ENCODE data around the gene FBF1.
"Not testable (repeated sequence)": the region's sequence is repeated elsewhere in the genome, so short reads cannot be mapped to it uniquely, and the experiment has no call there.

FBF1 gene, protein sequence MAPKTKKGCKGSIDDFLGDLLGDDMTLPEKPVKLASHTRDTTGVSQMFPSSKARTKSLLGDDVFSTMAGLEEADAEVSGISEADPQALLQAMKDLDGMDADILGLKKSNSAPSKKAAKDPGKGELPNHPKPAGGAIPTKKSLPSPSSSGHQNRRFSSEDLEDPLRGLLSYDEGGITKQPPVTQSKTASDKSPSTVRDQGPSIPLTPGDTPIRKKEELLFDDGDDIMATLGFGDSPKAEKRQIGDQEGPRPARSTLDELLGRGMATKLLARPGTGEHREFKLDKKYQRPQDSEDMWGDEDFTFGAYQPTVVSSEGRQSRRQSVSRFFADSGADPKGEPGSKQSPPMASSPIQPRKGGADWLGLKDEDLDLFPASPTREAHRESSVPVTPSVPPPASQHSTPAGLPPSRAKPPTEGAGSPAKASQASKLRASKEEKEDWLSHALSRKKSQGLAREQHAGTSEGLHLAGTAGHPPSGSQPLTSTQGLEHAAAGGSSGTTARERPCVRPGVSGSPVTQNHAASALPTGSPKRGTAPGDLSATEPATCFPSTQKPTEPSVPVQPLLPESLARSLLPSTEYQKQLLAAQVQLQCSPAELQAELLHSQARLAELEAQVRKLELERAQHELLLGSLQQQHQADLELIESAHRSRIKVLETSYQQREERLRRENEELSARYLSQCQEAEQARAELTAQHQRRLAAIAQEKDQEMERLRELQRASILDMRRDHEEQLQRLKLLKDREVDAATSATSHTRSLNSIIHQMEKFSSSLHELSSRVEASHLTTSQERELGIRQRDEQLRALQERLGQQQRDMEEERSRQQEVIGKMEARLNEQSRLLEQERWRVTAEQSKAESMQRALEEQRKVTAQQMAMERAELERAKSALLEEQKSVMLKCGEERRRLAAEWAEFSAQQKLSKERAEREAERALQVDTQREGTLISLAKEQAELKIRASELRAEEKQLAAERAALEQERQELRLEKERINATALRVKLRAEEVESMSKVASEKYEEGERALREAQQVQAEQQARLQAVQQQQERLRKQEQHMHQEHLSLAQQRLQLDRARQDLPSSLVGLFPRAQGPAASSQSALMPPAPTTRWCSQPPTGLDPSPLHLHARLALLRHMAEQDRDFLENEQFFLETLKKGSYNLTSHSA

DNA sequence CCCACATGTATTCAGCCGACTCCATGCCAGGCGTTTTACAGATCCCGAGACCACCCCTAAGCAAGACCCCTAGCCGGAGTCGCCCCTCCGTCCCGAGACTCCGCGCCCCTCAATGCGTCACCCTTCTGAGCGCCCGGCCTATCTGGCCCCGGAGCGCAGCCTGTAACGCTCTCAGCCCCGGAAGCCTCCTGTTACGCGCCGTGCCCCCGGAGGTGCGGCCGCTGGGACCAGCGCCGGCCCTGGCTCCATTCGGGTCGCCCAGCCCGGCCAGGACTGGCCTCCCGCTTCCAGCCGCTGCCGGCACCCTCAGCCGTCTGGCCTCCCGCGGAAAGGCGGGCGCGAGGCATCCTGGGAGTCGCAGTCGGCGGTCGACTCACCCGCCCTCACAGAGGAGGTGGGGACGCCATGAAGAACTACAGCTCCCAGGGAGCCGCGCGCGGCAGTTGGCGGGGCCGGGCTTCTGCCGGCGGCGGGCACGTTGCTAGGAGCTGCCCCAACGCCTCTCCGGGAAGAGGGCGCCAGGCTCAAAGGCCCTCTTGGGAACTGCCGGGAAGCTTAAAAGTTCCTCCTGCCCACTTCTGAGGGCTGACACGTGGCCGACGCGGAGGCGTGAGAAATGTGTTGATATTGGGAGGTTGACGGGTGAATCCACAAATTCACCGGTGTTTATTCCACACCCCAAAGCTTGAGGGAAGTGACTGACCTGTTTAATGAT lies at the start of gene FBF1:
Gene FBF1 (minus strand): TSS at position 316 of the 715 bp plus-strand sequence. CDS start 2,893 bp downstream, outside the sequence.
- peak; percentile 75 to 83 for DNase-seq (ENCODE audit: low read depth in 1 of 2, low spot score in 1 of 2)

DNA sequence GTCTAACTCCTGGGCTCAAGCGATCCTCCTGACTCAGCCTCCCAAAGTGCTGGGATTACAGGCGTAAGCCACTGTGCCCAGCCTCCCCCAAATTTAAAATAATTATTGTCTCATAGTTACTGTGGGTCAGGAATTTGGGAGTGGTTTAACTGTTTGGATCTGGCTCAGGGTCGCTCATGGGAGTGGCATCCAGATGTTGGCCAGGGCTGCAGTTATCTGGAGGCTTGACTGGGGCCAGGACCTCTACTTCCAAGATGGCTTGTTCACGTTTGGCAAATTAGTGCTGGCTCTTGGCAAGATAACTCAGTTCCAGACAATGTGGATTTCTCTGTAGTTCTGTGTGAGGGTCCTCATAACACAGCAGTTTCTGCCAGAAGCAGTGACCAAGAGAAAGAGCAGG lies 46.2 kb upstream of the FBF1 start:
- DNase-seq (ENCODE audit: low read depth in 1 of 2, low spot score in 1 of 2): no peak

DNA sequence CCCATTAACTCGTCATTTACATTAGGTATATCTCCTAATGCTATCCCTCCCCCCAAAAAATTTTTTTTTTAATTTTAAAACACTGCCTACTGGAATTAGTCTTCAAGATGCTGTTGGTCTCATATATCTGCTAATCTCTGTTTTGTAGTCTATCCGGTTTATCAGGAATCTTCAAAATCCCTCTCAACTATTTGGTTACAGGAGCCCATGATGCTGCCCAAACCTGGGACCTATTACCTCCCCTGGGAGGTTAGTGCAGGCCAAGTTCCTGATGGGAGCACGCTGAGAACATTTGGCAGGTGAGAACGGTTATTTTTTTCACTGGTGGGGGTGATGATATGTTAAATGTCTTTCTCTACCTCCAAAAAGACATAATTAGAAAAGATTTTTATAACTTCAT lies 45.1 kb upstream of the FBF1 start:
- no peak for DNase-seq (ENCODE audit: low read depth in 1 of 2, low spot score in 1 of 2)

DNA sequence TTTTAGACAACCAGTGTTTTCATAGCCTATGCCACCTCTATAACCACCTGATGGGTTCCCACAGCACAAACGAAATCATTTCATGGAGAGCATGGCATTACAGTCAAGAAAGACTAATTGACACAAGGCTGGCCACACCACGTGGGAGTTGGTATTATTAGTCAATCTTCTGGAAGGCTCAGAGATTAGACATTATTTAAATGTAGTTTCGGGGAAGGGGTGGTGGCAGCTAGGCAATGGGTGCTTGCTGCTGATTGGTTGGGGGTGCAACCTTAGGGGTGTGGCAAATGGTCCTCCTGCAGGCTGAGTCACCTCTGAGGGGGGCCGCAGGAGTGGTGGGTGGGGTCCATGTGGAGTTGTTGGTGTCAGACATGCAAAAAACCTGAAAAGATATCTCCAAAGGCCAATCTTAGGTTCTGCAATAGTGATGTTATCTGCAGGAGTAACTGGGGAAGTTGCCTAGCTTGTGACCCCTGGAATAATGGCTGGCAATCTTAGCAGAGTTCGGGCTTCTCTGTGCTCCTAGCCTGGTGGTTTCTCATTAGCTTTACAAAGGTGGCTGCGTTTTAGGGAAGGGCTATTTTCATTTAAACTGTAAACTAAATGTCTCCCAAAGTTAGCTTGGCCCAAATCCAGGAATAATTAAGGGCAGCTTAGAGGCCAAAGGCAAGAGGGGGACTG lies 42.8 kb upstream of the FBF1 start:
- DNase-seq (ENCODE audit: low read depth in 1 of 2, low spot score in 1 of 2): no peak

DNA sequence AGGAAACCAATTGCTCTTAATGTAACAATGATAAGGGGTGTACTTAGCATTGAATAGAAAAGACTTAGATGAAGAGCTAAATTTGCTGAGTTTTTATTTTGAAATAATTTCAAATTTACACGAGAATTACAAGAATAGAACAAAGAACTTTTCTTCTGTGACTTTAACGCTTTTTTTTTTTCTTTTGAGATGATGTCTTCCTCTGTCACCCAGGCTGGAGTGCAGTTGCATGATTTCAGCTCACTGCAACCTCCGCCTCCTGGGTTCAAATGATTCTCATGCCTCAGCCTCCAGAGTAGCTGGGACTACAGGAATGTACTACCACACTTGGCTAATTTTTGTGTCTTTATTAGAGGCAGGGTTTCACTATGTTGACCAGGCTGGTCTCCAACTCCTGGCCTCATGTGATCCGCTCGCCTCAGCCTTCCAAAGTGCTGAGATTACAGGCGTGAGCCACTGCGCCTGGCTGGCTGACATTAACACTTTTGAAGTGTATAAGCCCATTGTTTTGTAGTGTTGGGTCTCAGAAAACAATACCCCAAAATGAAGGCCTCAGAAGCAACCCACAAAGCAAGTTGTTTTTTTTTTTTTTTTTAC lies 40.3 kb upstream of the FBF1 start:
- no peak for DNase-seq (ENCODE audit: low read depth in 1 of 2, low spot score in 1 of 2)

DNA sequence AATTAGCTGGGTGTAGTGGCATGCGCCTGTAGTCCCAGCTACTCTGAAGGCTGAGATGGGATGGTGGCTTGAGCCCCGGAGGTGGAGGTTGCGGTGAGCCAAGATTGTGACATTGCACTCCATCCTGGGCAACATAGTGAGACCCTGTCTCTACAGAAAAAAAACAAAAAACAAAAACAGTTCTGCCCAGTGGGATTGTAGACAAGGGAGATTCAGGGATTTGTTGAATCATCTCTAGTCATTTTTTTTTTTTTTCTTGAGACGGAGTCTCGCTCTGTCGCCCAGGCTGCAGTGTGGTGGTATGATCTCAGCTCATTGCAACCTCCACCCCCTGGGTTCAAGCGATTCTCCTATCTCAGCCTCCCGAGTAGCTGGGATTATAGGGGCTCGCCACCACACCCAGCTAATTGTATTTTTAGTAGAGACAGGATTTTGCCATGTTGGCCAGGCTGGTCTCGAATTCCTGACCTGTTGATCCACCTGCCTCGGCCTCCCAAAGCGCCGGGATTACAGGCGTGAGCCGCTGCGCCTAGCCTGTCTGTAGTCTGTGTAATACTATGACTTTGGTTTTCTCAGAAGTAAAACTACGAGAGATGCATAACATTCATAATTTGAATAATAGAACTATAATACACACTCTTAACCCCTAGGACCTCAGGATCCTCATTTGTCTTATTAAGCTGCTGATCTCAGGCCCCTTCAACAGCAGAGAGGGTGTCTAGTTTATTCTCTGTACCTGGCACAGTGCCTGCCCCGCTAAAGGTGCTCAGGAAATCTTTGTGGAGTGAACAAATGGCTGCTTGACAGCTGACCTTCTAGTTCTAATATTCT lies 39.6 kb upstream of the FBF1 start:
- no peak for DNase-seq (ENCODE audit: low read depth in 1 of 2, low spot score in 1 of 2)

DNA sequence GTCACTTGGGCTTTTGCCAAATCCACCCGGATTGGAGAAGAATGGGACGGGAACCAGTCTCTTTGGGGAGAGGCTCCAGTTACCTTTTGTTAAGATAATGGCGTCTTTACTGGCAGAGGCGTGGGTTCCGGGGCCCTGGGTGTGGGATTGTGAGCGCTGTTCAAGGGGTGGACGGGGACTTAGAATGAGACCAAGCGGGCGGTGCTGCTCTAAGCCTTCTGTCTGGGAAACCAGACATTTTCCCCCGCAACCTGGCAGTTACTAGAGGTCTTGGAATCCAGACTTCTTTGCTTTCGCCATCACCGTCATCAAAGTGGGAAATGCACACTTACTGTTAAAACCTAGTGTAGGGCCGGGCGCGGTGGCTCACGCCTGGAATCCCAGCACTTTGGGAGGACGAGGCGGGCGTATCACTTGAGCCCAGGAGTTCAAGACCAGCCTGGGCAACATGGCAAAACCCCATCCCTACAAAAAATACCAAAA lies 38.9 kb upstream of the FBF1 start:
- no peak for DNase-seq (ENCODE audit: low read depth in 1 of 2, low spot score in 1 of 2)

DNA sequence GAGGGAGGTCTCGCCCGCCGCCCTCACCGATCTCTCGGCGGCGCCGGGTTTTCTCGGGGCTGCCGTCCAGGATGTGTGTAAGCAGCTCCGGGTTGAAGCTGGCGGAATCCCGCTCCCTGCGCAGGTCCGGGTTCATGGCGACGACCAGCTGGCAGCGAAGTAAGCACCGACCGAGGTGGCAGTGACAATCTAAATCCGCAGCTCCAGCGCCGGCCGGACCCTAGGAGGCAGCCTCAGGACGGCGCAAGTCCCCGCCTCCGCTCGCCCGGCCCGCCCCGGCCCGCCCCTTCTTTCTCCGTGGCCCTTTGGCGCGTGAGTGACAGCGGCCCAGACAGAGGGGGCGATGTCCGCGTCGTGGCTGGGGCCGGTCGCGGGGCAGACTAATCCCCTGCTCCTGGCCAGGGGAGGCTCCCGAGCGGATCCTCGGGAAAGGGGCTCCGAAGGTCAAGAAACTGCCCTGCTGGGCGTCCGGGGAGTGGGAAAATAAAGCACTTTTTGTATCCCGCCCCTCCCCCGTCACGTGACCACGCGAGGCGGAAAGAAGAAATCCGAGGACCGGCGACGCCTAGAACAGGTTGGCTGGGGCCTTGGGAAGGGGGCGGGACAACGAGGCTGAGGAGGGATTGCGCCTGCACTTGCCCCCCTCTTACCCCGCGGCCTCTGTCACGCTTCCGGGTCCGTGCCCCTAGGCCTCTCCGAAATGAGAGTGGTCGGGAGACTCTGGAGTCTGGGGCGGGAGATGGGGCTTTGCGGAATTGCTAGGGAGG lies 38.3 kb upstream of the FBF1 start, which contains the start of the genes ACOX1 and TEN1:
Gene ACOX1 (minus strand): TSS at position 229 of the 767 bp plus-strand sequence. CDS start 93 bp downstream, at position 136.
Gene TEN1 (plus strand): TSS at position 303 of the 767 bp plus-strand sequence. CDS start 6,953 bp downstream, outside the sequence.
- DNase-seq (ENCODE audit: low read depth in 1 of 2, low spot score in 1 of 2): peak; percentile 89 to 91

DNA sequence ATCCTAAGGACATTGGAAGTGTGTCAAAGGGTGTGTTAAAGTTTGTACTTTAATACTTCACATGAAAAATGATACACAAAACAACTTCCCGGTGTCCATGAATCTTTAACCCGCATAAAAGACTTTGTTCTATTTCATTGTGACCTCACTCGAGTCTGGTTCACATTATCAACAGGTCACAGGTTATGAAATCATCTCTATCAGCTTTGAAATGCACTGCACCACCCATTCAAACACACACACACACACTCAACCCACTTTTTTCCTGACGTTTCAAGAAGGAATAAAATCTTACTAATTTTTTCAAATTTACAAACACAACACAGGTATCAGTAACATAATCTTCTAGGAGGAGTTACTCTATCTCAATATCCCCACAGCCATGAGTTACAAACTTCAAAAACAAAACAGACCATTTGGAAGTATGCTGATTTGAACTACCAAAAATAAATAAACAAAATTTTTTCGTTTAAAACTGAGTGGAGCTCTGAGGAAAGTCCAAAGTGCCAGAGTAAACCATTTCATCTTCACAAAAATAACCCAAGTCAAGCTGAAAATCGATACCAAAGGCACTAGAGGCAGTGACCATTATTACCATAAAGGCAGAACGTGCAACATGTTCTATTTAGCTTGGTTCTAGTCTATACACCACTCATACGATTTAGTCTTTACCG lies 35.5 kb upstream of the FBF1 start:
- no peak for DNase-seq (ENCODE audit: low read depth in 1 of 2, low spot score in 1 of 2)

DNA sequence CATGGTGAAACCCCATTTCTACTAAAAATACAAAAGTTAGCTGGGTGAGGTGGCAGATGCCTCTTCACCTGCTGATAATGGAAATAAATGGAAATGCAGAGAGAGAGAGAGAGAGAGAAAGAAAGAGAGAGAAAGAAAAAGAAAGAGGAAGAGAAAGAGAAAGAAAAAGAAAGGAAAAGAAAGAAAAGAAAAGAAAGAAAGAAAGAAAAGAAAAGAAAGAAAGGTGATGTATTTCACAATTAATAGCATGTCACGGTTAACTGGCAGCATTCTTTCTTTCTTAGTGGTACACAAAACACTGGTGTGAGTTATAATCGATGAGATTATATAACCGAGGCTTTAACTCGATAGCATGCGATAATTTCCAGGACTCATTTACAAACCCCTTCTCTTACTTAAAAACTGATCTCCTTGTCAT lies 34.9 kb upstream of the FBF1 start:
- DNase-seq (ENCODE audit: low read depth in 1 of 2, low spot score in 1 of 2): no peak

DNA sequence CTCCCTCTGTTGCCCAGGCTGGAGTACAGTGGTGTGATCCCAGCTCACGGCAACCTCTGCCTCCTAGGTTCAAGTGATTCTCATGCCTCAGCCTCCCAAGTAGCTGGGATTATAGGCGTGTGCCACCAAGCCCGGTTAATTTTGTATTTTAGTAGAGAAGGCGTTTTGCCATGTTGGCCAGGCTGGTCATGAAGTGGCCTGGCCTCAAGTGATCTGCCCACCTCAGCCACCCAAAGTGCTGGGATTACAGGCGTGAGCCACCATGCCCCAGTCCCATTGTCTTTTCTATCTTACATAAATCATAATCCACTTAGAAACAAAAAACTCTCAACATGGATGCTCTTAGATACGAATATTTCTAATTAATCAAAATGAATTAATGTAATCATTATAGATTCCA lies 34.3 kb upstream of the FBF1 start:
- DNase-seq (ENCODE audit: low read depth in 1 of 2, low spot score in 1 of 2): not testable (repeated sequence)

DNA sequence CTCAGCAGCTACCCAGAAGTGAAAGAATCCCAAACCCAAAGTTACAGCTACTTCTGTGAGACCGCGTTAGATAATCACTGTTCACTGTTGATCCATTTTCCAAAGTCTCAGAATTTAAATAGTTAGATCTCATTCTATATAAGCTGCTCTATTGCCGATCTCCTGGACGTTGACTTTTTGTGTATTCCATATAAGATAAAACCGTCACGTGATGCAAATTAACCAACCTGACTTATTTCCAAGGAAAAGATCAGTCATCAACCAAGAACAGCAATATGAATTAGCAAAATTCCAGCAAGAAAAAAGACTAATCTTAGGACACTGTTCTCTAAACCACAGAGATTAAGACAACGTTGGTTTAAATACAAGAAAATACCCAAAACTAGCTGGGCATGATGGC lies 29.8 kb upstream of the FBF1 start:
- no peak for DNase-seq (ENCODE audit: low read depth in 1 of 2, low spot score in 1 of 2)

DNA sequence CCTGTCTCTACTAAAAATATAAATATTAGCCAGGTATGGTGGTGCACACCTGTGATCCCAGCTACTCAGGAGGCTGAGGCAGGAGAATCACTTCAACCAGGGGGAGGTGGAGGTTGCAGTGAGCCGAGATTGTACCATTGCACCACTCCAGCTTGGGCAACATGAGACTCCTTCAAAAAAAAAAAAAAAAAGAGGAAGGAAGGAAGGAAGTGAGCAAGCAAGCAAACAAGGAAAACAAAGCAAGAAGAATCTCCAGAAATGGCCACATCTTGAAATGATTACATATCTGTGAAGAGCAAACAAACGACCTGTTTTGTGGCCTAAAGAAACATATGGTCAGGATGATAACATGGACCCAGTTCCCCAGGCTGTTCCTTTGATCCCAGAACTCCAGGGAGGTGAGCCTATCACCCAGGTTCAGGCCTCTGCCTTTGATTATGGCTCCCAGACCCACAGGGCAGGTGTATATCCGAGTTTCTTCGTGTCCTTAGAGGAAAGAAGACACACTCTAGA lies 29.2 kb upstream of the FBF1 start:
- no peak for DNase-seq (ENCODE audit: low read depth in 1 of 2, low spot score in 1 of 2)

DNA sequence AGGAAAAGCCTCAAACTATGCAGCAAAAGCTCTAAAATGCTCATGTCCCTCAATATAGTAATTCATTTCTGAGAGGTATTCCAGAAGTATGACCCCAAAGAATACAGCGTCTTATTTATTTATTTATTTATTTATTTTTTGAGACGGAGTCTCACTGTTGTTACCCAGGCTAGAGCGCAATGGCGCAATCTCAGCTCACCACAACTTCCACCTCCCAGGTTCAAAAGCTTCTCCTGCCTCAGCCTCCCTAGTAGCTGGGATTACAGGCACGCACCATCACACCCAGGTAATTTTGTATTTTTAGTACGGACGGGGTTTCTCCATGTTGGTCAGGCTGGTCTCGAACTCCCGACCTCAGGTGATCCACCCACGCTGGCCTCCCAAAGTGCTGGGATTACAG lies 28.2 kb upstream of the FBF1 start:
- not testable (repeated sequence) for DNase-seq (ENCODE audit: low read depth in 1 of 2, low spot score in 1 of 2)

DNA sequence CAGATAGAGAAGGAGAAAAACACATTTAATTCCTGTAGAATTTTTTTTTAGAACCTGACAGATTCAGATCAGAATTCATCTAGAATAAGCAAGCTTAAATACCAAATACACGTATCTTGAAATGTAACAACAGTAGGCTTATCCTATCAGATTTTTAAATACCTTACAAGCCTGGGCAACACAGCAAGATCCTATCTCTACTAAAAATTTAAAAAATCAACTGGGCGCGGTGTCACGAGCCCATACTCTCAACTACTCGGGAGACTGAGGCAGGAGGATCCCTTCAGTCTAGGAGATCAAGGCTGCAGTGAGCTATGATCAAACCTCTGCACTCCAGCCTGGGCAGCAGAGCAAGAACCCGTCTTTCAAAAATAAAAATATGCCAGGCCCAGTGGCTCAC lies 24.6 kb upstream of the FBF1 start:
- DNase-seq (ENCODE audit: low read depth in 1 of 2, low spot score in 1 of 2): no peak

DNA sequence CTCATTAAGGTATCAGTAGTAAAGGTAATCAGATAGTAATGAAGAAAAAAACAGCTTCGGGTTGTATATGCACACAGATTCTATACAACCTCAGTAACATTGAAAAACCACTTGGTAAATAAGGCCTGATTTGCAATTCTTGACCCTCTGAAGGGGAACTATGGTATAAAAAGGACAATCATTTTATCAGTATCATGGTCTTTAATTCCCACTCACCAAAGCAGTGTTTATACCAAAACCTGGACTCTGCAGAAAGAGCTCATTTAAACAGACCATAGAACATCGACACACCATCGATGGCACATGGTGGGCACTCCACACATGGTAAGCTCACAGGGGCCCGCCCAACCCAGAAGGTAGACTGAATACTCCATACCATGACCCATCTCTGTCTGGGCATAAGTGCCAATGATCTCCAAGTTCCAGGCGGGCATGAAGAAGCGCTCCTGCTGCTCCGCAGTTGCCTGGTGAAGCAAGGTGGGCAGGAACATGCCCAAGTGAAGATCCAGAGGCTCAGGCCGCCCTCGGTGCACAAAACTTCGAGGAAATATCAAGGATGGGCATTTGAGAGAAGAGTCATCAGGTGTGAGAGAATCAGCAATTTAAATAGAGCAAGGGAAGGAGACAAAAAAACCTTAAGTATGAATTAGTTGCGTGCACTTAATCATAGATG lies 19.1 kb upstream of the FBF1 start:
- no peak for DNase-seq (ENCODE audit: low read depth in 1 of 2, low spot score in 1 of 2)
